Measurements from ENCODE around the gene PLEKHA6.

- no peak for TF ChIP-seq POLR2AphosphoS5 (IDR thresholded peaks at IDR 0.05)
- no peak for TF ChIP-seq CTCF (IDR thresholded peaks at IDR 0.05)
- no peak for TF ChIP-seq POLR2A (IDR thresholded peaks at IDR 0.05)
Measured at GRCh38 chr1:204308023-204308628, 51.6 kb downstream of the PLEKHA6 start.
